Measurements from ENCODE around the gene RAMAC.
A peak's percentile ranks its signal among the peaks of the same experiment; 100 is the strongest.
"Not testable (repeated sequence)": the region's sequence is repeated elsewhere in the genome, so short reads cannot be mapped to it uniquely, and the experiment has no call there.

Gene RAMAC

GRCh38 chr15:82985688-82986441 lies at the start of gene RAMAC:
RAMAC (plus strand) TSS chr15:82986210; CDS start chr15:82989019, 2,809 bp downstream.
- peak; percentile 92 for DNase-seq

DNA sequence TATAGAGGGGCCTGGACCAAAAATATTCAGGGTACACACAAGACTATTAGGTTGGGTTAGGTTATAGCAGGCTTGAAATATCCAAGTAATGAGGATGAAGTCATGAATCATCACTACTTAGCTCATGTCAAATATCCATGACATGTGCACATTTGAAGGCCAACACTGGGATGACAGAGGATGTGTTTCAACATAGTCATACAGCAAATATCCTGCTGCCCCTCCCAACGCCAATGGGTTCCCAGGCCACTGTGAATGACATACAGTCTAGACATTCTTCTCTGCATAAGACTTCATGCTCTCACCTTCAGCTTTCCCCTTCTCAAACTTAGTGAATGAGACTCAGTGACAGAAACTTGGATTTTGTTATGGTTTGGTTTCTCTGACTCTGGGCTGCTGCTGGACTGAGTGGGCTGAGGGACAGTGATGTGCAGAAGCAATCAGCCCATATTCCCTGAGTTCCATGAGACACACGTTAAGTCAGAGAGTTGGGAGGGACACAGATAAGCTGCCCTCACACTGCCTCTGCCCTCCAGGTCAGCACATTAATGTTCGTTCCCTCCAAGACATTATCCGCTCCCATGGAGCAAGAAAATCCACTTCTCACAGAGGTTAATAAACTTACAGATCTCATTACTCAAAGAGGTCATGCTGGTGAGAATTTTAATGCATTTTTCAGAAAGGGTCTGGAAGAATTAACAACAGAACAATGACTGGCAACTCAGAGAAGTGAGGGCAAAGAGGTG lies 48.9 kb upstream of the RAMAC start:
- DNase-seq = no peak

DNA sequence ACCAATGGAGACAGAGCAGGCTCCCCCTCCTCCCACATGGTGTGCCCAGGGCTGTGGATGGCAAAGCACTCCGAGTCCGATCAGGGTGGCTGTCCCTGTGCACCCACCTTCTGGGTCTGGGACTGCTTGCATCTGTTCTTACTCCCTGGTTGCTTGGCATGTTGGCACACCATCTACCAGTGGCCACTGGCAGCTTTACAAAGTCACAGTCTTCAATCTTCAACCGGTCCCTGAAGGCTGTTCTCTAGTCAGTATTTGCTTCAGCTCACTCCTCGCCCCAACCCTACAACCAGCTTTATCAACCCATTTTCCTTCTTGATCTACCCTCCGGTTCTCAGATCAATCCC lies 48.3 kb upstream of the RAMAC start:
- DNase-seq = no peak

DNA sequence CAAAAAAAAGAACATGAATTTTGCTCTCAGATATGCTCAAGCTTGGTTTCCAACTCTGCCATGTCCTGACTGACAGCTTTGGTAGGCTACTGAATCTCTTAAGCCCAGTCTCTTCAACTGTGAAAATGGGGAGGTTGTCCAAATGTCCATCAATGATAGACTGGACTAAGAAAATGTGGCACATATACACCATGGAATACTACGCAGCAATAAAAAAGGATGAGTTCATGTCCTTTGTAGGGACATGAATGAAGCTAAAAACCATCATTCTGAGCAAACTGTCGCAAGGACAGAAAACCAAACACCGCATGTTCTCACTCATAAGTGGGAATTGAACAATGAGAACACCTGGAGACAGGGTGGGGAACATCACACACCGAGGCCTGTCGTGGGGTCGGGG lies 46.3 kb upstream of the RAMAC start:
- DNase-seq = not testable (repeated sequence)

DNA sequence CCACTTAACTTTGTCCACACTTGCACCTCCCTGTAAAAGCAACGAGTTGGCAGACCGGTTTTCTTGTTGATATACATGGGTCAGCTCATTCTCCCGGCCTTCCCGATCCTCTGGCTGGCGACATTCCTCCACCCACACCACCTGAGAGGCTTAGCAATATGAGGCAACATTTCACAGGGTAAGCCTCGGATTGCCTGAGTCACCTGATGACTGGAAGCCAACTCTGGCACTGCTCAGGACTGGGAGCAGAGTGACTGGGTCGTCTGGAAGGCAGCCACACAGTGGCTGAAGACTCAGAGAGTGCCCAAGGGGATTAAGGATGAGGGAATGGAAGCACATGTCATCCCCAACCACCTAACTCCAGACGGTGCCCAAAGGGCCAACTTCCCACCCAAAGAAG lies 43.3 kb upstream of the RAMAC start:
- DNase-seq = no peak

- no peak for DNase-seq
Measured at GRCh38 chr15:82943176-82943575, 42.8 kb upstream of the RAMAC start.

DNA sequence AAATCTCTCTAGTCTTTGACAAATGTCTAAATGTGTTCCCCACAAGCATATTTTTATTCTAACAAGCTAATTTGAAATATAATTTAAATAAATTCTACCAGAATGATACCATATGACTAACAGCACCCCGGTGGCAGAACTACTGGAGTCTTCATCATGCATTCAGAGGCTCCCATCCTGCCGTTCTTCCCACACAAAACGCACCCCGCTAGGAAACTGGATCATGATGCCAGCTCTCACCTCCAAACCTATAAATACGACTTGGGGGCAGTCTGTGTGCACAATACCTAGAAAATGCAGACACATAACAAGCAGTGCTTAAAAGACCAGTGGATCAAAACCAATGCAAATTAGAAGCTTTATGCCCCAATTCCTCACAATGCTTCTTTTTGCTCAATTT lies 42.0 kb upstream of the RAMAC start:
- no peak for DNase-seq

DNA sequence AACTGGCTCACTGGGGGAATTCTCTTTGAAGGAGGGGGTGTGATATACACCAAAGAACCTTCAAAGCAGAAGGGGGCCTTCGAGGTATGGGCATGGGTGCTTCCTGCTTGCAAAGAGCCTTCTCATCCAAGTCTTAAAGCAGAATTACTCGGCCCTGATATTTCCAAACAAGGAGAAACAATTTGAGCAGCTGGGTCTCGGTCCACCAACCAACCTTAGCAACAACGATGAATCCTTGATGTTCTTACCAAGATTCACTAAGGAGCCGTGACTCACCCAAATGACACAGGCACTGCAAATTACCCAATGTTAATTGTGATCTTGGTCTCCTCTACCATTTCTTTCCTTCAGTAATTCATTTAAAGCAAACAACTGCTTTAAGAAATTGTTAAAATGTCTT lies 41.2 kb upstream of the RAMAC start:
- no peak for DNase-seq

DNA sequence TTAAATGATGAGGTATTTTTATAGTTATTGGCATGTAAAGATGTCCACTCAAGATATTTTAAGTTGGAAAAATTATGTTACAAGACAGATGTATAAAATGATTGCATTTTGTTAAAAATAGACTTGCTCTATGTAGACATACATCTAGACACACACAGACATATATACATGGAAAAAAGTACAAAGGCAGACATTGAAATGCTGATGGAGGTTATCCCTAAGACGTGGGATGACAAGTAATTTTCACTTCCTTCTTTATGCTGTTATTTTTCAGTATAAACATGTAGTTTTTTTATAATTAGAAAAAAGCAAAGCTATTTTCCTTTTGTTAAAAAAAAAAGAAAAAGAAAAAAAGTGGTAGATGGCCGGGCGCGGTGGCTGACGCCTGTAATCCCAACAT lies 40.7 kb upstream of the RAMAC start:
- DNase-seq = no peak

DNA sequence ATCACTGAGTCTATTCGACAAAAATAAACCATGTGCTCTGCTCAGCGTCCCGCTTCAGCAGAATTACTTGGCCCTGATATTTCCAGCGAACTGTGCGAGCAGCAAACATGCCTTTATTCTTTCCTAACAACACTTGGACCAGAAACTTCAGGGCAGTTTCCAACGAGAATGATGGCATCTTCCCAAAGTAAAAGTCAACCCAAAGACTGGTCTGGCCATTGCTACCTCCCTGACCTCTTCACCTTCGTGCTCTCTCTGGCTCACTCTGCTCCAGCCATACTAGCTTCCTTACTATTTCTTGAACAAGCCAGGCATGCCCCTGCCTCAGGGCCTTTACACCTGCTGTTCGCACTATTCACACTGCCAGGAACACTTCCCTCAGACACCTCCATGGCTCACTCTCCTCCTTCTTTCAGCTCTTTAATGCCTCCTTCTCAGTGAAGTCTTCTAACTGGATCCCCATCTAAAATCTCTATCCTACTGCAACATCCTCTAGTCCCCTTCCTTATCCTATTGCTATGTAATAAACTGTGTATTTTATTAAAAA lies 39.8 kb upstream of the RAMAC start:
- no peak for DNase-seq

GRCh38 chr15:82950295-82950694 lies 35.7 kb upstream of the RAMAC start:
- DNase-seq = no peak

DNA sequence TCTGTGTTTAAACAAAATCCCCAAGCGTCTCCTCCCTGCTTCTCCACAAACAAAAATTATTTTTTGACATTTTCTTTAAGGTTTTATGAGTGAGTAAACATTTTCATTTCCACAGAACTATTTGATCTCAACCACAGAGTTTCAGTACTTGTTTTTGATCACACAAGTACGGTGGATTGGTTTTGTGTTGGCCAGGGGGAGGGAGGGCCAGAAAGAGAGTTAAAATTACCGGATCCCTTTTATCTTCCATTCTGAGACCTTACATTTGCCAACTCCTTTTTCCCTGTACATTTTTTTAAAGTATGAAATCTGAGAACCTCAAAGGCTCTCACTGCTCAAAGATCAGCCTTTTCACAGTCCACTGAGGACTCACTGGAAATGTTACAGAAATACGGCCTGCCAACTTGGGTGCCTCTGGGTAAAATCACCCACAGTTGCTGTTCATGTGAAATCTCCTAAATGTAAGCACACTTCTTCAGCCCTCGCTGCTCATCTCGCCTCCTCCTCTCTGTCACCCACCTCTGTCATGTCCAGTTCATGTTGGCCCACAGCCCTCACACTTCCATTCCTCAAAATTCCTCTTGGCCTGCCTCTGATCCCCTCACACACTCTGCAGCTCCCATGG lies 35.2 kb upstream of the RAMAC start:
- no peak for DNase-seq

GRCh38 chr15:82951472-82952157 lies 34.4 kb upstream of the RAMAC start:
- DNase-seq = no peak

DNA sequence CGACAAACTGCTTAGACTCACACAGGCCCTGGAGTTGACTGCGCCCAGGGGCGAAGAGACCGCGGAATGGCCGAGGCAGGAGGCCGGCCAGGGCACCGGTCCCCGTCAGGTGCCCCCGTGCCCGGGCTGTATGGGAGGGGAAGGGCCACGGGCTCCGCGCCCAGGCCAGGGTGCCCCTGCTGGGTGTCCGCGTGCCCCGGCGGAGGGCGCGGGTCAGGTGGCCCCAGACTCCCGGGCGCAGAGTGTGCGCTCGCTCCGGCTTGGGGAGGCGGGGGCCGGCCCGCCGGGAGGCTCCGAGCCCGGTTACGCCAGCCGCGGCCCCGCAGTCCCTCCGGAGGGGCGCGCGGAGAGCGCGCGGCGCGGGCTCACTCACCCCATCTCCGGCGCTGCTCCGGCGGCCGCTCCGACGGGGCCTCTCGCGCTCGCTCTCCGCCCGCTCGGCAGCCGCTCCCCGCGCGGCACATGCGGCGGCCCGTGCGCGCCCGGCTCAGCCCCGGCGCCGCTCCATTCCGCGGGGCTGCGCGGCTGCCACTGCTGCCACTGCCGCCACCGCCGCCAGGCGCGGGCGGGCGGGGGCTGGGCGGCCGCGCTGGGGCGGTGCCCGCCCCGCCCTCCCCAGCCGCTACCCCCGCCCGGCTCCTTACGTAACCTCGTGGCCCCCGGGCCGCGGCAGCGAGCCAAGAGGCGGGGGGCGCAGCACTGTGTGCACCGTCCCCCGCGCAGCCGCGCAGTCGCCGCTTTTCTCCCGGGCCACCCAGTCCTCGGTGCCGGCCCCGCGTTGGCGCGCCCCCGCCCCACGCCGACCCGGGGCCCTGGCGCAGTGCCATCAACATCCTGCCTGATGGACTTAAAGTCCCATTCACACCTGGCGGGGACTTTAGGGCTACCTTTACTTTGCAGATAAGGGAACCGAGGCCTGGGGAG lies 33.6 kb upstream of the RAMAC start, which contains the start of gene HOMER2:
HOMER2 (minus strand) TSS at position 563 of the 924 bp plus-strand sequence; CDS start at position 378, 185 bp downstream.
- DNase-seq = peak; percentile 29

DNA sequence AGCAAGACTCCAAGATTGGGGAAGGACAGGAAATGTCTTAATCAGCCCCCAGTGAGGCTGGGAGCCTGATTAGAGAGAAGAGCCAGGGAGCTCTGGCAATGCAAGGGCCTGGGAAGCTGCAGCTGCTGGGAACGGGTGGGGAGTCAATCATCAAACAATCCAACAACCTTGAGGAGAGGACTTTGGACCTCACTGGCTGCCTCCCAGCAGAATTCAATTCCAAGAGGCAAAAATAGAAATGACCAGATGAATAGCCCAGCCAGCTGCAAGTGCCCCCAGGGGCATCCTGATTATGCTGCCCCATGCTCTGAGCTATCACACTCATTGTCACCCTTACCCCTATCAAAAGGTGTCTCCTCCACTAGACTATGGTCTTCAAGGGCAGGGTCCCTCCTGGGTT lies 27.4 kb upstream of the RAMAC start:
- DNase-seq = no peak

GRCh38 chr15:82959423-82959822 lies 26.6 kb upstream of the RAMAC start:
- no peak for DNase-seq

DNA sequence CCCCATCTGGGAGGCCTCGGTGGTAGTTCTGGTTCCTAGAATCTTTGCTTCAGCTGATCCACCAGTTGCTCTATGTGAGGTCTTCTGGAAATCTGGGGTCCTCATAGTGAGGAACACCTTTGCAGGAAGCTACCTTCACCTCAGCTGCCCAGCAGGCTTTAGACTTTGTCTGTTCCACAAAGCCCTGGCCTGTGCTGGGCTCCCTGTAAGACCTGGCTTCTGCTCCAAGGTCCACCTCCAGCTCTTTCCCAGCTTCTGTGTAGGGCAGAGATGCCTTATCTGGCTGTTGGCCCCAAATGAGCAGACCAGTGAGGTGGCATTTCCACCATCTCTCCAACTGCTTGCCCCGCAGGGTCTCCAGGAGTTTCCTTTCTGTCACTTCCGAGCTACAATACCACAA lies 25.2 kb upstream of the RAMAC start:
- DNase-seq = no peak

DNA sequence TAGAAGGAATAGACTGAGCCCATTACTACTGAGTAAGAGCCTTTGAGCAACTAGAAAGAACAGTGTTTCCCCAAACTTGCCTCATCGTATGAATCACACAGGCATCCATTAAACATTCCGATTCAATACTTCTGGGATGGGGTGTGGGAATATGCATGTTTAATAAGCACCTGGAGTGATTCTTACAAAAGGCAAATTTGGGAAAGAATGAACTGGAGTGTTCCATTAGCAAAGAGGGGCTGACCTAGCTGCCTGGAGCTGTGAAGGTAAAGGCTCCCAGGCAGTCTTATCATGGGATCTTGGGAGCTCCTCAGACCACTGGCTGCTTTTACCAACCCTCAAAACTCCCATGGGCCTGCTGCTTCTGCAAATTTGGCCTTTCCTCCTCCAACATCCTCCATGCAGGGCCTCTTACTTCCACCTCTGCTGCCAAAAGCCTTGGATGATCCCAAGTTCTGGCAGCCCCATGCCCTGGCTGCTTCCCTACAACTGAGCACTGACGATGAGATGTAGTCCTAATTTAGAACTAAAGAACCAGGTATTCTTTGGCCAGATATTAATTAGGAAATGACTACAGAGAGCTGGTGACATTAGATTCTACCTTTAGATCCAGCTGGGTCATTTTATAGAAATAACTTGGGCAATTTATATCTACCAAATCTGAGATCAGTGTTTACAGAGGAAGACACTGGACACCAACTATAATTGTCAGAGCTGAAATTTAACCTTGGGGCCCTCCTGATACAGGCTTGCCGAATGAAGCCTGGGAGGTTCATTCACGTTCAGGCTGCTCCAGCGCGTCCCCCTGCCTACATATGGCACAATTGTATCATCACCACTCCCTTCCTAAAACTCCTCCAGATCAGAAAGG lies 22.3 kb upstream of the RAMAC start:
- no peak for DNase-seq

- DNase-seq = no peak
Measured at GRCh38 chr15:82964890-82965289, 21.1 kb upstream of the RAMAC start.

GRCh38 chr15:82966671-82967071 lies 19.3 kb upstream of the RAMAC start:
- DNase-seq = peak; percentile 36

DNA sequence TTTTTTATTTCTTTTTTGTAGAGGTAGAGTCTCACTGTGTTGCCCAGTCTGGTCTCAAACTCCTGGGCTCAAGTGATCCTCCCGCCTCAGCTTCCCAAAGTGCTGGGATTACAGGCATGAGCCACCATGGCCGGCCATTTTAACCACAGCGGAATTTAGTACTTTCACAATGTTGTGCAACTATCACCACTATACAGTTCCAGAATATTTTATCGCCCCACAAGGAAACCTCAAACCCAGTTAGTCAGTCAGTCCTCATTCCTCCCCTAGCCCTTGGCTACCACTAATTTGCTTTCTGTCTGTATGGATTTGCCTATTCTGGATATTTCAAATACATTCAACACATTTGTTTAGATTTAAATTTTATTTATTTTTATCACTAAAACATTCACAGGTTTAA lies 17.9 kb upstream of the RAMAC start:
- DNase-seq = no peak
